NCI-H2081 (cell line): Measurements from ENCODE around the gene SKI.

Source experiments
- DNase-seq, 2 experiments: peaks; one replicate each; lab custom pipeline; 2025; lab: John Stamatoyannopoulos, UW

SKI gene

DNA sequence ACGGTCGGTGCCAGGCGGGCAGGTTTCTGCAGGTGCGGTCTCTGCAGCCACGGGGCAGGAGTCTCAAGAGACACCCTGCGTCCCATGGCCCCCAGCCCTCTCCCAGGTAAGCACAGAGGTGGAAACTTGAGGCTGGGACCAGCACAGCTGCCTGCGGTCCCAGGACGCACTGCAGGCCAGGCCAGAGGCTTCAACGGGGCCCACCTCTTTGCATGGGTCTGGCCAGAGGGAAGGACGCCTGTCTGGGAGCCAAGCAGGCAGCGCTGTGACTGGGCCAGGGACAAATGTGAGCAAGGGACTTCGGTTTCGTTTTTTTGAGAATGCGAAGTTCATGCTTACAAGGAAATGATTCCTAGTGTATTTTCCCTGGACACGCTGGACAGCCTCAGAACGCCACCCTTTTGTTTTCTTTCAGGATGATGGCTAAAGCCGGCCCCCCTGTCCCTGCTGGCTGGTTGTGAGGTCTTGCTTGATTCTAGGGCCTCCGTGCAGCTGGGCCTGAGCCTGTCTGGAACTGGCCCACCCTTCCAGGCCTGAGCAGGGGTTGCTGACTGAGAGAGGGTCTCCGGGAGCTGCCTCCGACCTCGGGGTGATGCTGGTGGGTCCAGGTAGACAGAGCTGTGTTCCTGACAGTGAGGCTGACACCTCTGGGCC is 124.9 kb downstream of the SKI start:
- no peak for DNase-seq

DNA sequence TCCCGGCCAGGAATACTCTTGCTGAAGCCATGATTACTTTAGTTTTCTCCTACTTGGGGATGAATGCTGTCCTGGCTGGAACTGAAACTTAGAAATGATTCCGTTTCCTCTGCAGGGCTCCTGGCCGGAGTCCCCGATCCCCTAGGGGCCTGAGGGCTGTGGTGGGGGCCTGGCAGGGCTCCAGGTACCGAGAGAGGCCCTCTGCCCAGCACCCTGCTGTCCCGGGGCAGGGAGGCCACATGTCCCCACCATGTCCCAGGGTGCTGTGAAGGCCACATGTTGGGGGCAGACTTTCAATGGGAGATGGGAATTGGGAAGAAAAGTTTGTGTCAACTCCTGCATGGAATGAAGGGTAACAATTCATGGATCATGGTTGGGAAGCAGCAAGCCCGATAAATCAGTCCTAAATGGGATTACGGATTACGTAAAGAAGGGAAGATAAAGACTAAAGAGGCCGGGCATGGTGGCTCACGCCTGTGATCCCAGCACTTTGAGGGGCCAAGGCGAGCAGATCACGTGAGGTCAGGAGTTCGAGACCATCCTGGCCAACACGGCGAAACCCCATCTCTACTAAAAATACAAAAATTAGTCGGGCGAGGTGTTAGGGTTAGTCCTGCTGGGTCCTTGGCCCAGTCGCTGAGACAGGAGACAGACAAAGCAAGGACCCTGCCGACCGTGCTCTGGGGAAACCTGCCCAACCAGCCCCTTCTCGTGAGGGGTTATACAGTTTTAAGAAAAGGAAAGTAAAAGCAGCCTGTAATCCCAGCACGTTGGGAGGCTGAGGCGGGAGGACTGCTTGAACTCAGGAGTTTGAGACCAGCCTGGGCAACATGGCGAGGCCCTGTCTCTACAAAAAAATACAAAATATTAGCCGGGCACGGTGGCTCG is 125.7 kb downstream of the SKI start:
- no peak for DNase-seq

DNA sequence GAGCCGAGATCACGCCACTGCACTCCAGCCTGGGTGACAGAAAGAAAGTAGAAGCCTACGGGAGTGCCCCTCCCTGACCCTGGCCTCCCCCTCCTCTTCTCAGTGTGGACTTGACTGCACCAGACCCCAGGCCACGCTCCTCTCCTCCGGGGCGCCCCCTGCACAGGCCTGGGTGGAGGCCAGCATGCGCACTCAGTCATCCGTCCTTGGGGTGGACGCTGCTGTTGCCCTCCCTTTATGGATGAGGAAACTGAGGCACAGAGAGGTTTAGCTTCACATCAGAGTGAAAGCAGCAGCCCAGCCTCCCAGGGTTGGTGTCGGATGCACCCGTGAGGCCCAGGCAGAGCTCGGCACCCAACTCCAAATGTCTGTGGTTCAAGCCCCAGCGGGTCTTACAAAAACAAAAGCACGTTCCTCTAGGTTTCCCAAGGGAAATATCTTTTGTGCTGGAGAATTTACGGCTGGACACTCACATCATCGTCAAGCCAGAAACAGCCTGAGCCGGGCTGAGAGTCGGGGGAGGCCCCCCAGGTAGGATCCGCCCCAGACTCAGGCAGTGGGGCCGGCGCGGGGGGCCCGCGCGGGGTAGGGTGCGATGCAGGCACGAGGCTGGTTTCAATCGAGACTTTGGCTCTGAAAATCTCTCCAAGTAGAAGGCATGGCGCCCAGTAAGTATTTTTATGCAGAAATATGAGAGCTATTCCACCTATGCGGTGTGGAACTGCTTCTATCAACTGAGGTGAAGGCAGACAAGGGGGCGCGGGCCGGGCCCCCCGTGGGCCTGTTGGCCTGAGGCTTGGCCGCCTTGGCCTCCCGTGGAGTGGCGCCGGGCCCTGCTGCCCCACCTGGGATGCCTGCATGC is 126.6 kb downstream of the SKI start:
- no peak for DNase-seq

DNA sequence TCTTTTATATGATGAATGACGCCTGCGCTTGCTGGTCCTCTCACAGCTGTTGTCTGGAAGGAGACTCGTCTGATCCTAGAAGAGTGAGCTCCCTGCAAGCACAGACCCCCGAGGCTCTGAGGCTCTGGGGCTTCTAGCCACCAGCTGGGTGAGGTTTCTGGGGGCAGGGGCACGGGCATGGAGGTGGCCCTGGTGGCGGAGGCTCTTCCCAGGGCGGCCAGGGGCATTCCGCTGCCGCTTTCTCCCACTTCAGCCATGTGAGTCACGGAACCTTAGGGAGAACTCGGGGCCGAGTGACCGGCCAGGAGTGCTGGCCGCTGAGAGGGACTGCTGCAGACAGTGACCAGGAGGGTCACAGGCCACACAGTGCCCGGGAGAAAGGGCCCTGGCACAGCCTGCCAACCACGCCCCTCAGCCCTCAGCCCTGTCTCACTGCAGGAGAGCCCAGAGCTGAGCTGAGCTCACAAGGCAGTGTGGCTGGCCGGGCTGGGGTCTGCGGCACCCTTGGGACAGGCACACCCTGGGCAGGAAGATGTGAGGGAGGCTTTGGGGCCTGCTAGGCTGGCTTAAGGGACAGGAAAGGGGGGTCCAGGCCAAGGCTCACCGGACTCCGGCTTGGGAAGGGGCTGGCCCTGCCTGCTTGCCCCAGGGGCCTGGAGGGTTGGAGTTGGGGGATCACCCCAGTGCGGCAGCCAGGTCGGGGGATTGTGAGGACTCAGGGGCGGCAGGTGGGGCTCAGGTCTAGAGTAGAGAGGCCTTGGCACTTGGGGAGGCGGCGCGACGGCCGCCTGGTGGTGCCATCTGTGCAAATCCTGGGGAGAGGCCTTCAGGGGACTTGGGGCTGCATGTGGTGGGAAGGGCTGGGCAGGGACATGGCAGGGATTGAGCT is 127.5 kb downstream of the SKI start:
- DNase-seq = no peak

DNA sequence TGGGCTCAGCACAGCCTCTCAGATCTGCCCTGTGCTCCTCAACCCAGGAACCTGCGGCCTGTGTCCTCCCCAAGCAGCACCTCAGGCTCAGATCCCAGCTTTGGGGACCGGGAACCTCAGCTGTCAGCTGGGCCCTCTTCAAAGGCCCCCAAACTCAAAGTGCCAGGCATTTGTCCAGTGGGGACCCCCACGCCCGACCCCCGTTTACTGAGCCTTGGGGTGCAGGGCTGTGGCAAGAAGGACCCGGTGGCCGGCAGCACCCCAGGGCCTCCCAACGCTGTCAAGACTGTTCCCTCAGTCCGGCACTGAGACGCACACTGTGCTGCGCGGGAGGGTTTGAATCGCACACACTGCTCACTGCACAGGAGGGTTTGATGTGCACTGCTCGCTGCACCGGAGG is 128.3 kb downstream of the SKI start:
- no peak for DNase-seq

DNA sequence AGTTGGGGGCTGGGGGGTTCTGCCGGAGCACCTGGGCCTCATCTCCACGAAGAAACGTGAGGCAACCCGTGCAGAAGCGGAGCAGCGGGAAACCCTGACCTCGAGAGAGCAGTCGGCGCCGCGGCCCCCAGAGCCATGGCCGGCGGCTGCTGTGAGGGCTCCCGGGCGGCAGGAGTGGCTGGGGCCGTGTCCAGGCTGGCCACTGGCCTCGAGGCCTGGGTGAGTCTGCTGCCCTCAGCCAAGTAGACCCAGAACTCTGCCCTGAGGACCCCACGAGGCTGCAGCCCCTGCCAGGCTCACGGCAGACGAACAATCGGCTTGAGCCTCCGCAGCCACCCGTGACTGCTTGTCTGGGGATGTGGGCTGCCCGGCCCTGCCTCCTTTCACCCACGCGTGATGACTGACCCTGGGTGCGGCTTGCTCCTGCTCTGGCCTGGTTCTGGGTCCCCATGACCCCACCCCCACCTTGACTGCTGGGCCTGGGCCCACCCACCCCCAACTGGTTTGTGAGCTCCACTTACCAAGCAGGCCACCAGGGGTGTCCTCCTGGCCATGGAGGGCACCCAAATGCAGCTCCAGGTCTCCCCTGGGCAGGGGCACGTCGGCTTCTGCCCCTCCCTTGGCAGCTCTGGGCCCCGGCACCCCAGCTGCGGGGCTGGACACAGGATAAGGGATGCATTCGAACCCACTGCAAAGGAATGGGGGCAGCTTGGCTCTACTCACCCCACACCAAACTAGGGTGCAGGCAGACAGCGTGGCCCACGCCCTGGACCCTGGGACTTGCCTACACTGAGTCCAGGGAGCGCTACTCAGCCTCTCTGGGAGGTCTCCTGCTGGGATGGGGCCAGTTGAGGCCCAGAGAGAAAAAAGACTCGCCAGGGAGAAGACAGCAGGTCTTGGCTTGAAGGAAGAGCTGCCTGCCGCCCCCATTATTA is 129.1 kb downstream of the SKI start:
- DNase-seq = no peak

GRCh38 chr1:2358072-2358471 is 130.0 kb downstream of the SKI start:
- DNase-seq = no peak

- DNase-seq = no peak
Measured at GRCh38 chr1:2358651-2359640, 130.8 kb downstream of the SKI start.
